GM10847 (cell line): Measurements from ENCODE around the gene TMEM131.

Experiments
- POLR2A ChIP-seq: IDR thresholded peaks from 2 replicates; pipeline ENCODE4 v1.6.1; 2011; ENCODE audit not compliant: insufficient read length; ENCODE audit errors: extremely low read depth

TMEM131 gene

GRCh38 chr2:98006378-98006777 lies 10.6 kb upstream of the TMEM131 start:
- no peak for TF ChIP-seq POLR2A

GRCh38 chr2:98004613-98005012 lies 8.9 kb upstream of the TMEM131 start:
- no peak for TF ChIP-seq POLR2A

- TF ChIP-seq POLR2A, result no peak
These were observed 8.3 kb upstream of the TMEM131 start for GRCh38 chr2:98004047-98004446.

GRCh38 chr2:97999536-97999935 lies 3.8 kb upstream of the TMEM131 start:
- TF ChIP-seq POLR2A, result no peak

GRCh38 chr2:97998431-97999005 lies 2.8 kb upstream of the TMEM131 start:
- TF ChIP-seq POLR2A, result no peak

GRCh38 chr2:97997784-97998392 lies 2.1 kb upstream of the TMEM131 start:
- no peak for TF ChIP-seq POLR2A

GRCh38 chr2:97996679-97997078 lies 931 bp upstream of the TMEM131 start:
- no peak for TF ChIP-seq POLR2A

- TF ChIP-seq POLR2A, result no peak
These were observed 568 bp downstream of the TMEM131 start for GRCh38 chr2:97995026-97995733.

- no peak for TF ChIP-seq POLR2A
These were observed 1.3 kb downstream of the TMEM131 start for GRCh38 chr2:97994476-97994875.

- TF ChIP-seq POLR2A, result no peak
These were observed 1.8 kb downstream of the TMEM131 start for GRCh38 chr2:97993926-97994325.

- no peak for TF ChIP-seq POLR2A
These were observed 2.6 kb downstream of the TMEM131 start for GRCh38 chr2:97992836-97993825.

GRCh38 chr2:97991081-97991856 lies 4.5 kb downstream of the TMEM131 start:
- TF ChIP-seq POLR2A, result no peak

- no peak for TF ChIP-seq POLR2A
These were observed 7.0 kb downstream of the TMEM131 start for GRCh38 chr2:97988722-97989121.

- TF ChIP-seq POLR2A, result no peak
These were observed 9.8 kb downstream of the TMEM131 start for GRCh38 chr2:97985998-97986397.

GRCh38 chr2:97983698-97984097 lies 12.1 kb downstream of the TMEM131 start:
- TF ChIP-seq POLR2A, result no peak
